Muscle layer of colon (tissue), 2 donors: ENCODE measurements around the gene SLTM.

ENCODE experiments used
- H3K27ac ChIP-seq: one replicate; pipeline ENCODE4 v1.7.0; 2013; ENCODE audit warnings: low read depth, mild to moderate bottlenecking, low read length, moderate library complexity
- H3K27me3 ChIP-seq, 2 donors: one replicate each; pipeline ENCODE4 v1.7.0; 2013; ENCODE audit warnings: low read length in 2 of 2, mild to moderate bottlenecking in 2 of 2; ENCODE audit not compliant: insufficient read depth in 2 of 2, control insufficient read depth in 1 of 2
- H3K36me3 ChIP-seq: one replicate; pipeline ENCODE4 v1.7.0; 2013; ENCODE audit warnings: mild to moderate bottlenecking, low read length; ENCODE audit not compliant: insufficient read depth
- H3K4me1 ChIP-seq: one replicate; pipeline ENCODE4 v1.7.0; 2013; ENCODE audit warnings: mild to moderate bottlenecking, low read length; ENCODE audit not compliant: insufficient read depth
- H3K4me3 ChIP-seq, 2 donors: one replicate each; pipeline ENCODE4 v1.7.0; 2013; ENCODE audit warnings: low read length in 2 of 2, low read depth in 1 of 2, mild to moderate bottlenecking in 1 of 2, moderate library complexity in 1 of 2
- H3K9ac ChIP-seq: one replicate; pipeline ENCODE4 v1.7.0; 2013; ENCODE audit warnings: low read length
- H3K9me3 ChIP-seq: one replicate; pipeline ENCODE4 v1.7.0; 2013; ENCODE audit warnings: mild to moderate bottlenecking, low read length
- donor health status: abdominal sarcoma.
- donor health status: Adenocarcinoma of cecum.

Gene SLTM

GRCh38 chr15:58933281-58934113 is at the start of gene SLTM:
Gene SLTM, minus strand, starts transcription at chr15:58933679. Its CDS starts 114 bp downstream, at chr15:58933565.
- peaks cover 14% of the 10 kb centered on the region for H3K4me1 ChIP-seq
- peak within 1 kb of the TSS; percentile 83 to 94 for H3K4me3 ChIP-seq
- no peaks in the 10 kb centered on the region for H3K36me3 ChIP-seq
- no peaks in the 10 kb centered on the region for H3K27me3 ChIP-seq
- H3K27ac ChIP-seq, result peak within 1 kb of the TSS; percentile 98
- peak within 1 kb of the TSS; percentile 88 for H3K9ac ChIP-seq
- H3K9me3 ChIP-seq, result no peaks in the 10 kb centered on the region

DNA sequence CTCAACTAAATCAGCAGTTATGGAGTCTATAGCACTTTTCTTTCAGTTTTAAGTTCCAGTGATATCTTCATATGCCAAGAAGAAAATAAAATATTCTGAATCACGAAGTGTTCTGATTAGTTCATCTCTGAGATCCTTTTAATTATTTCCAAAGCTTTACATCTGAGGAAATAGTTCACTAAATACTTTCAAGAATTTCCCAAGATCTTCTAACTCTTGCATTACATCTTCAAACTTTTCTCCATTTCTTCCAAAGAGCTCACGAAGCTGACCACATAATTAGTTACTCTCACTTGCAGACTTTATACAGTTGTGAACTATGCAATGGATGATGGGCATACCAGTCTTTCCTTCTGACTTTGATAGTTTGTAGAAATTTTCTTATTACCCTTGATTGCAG is 49.8 kb upstream of the SLTM start:
- Histone ChIP-seq H3K4me3 (no peak overlapping the region), H3K27me3 (no peaks in the 10 kb centered on the region), H3K4me1 (peaks cover 13% of the 10 kb centered on the region), H3K9ac (no peak overlapping the region), H3K36me3 (no peaks in the 10 kb centered on the region), H3K9me3 (no peaks in the 10 kb centered on the region), H3K27ac (no peak overlapping the region)

- no peaks in the 10 kb centered on the region for H3K36me3 ChIP-seq
- H3K27me3 ChIP-seq, result no peaks in the 10 kb centered on the region
- no peak overlapping the region for H3K9ac ChIP-seq
- no peaks in the 10 kb centered on the region for H3K9me3 ChIP-seq
- H3K4me1 ChIP-seq, result peaks cover 11% of the 10 kb centered on the region
- no peak overlapping the region for H3K4me3 ChIP-seq
- H3K27ac ChIP-seq, result no peak overlapping the region
Measured at GRCh38 chr15:58981808-58982475, 48.5 kb upstream of the SLTM start.

DNA sequence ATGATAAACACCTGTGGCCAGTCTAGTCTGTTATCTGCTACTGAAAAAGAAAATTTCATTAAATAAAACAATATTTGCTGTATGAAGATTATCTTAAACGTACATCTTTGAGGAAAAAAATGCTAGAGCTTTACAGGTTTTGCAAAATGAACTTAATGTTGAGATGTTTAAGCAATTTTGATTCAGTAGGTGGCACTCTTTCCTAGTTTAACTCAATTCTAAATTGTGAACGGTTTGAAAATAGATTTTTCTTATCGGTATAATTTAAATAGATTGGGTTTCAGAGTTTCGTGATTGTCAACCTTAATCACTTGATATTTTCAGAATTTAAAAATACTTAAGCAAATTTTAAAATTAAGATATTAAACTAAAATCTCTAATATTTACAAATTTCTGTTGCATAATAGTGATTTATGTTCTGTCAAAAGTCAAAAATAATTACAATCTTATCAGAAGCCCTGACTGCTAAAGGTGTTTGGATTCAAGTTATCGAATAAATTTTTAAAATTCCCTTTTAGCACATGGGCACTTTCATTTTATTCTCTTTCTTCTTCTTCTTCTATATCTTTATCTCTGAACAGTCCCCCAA is 47.0 kb upstream of the SLTM start:
- peaks cover 7% of the 10 kb centered on the region for H3K4me1 ChIP-seq
- no peak overlapping the region for H3K9ac ChIP-seq
- H3K27me3 ChIP-seq, result no peaks in the 10 kb centered on the region

DNA sequence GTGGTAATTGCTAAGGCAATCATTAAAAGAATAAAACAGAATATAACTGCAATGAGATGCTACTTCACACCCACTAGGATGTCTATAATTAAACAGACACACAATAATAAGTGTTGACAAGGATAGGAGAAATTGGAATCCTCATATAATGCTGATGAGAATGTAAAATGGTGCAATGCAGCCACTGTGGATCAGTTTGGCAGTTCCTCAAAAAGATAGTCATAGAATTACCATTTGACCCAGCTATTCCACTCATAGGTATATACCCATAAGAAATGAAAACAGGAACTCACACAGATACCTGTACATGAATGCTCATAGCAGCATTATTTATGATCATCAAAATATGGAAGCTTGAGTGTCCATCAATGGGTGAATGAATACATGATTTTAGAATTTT is 44.4 kb upstream of the SLTM start:
- Histone ChIP-seq H3K4me3 (no peak overlapping the region), H3K4me1 (peaks cover 7% of the 10 kb centered on the region), H3K9ac (no peak overlapping the region), H3K9me3 (no peaks in the 10 kb centered on the region), H3K36me3 (no peaks in the 10 kb centered on the region), H3K27me3 (no peaks in the 10 kb centered on the region), H3K27ac (no peak overlapping the region)

More for the DNA sequence above, 47.0 kb upstream of the SLTM start:
- Histone ChIP-seq H3K36me3 (no peaks in the 10 kb centered on the region), H3K9me3 (no peaks in the 10 kb centered on the region), H3K4me3 (no peak overlapping the region), H3K27ac (no peak overlapping the region)

DNA sequence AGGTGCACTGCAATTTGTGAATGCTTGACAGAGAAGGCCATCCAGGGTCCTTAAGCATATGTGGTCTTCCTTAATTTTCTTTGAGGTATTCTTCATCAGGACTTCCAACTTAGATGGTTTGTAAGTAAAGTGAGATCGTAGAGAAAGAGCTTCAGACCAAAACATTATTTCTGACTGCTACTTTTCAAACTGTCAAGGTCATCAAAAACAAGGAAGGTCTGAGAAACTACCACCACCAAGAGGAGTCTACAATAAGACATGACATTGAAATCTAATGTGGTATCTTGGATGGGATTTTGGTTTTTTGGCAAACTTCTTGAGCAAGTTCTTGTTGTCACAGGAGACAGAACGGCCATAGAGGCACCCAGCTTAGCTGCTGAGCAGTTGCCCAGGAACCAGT is 34.0 kb upstream of the SLTM start:
- Histone ChIP-seq H3K36me3 (no peaks in the 10 kb centered on the region), H3K27ac (no peak overlapping the region), H3K9me3 (no peaks in the 10 kb centered on the region), H3K27me3 (no peaks in the 10 kb centered on the region), H3K9ac (no peak overlapping the region), H3K4me1 (no peaks in the 10 kb centered on the region), H3K4me3 (no peak overlapping the region)

GRCh38 chr15:58966698-58967097 is 33.2 kb upstream of the SLTM start:
- H3K27me3 ChIP-seq, result no peaks in the 10 kb centered on the region

GRCh38 chr15:58962662-58963565 is 29.4 kb upstream of the SLTM start:
- no peaks in the 10 kb centered on the region for H3K36me3 ChIP-seq
- H3K4me3 ChIP-seq, result no peak overlapping the region
- H3K27me3 ChIP-seq, result no peaks in the 10 kb centered on the region
- H3K4me1 ChIP-seq, result no peaks in the 10 kb centered on the region
- H3K9me3 ChIP-seq, result no peaks in the 10 kb centered on the region
- no peak overlapping the region for H3K9ac ChIP-seq
- H3K27ac ChIP-seq, result no peak overlapping the region

More at GRCh38 chr15:58966698-58967097, 33.2 kb upstream of the SLTM start:
- Histone ChIP-seq H3K9ac (no peak overlapping the region), H3K9me3 (no peaks in the 10 kb centered on the region), H3K4me3 (no peak overlapping the region), H3K27ac (no peak overlapping the region), H3K4me1 (no peaks in the 10 kb centered on the region), H3K36me3 (no peaks in the 10 kb centered on the region)

DNA sequence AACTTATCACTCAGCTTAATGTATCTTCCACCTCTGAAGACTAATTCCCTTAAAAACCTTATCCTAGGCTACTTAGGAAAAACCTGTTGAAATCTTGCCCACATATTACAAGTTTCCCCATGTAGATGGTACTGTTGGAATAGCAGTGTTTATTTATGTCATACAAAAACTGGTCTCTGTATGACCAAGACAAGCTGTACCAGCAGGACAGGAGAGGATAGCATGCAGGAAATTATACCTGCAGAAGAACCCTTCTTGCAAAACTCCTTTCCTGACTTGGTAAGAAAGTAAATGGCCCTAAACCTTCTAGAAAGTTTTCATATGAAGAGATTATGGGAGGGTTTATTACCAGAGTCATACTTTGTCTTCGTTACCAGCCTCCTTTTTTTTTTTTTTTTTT is 28.7 kb upstream of the SLTM start:
- Histone ChIP-seq H3K4me1 (no peaks in the 10 kb centered on the region), H3K9ac (no peak overlapping the region), H3K27me3 (no peaks in the 10 kb centered on the region), H3K4me3 (no peak overlapping the region), H3K27ac (no peak overlapping the region), H3K36me3 (no peaks in the 10 kb centered on the region), H3K9me3 (no peaks in the 10 kb centered on the region)

GRCh38 chr15:58958811-58959210 is 25.3 kb upstream of the SLTM start:
- Histone ChIP-seq H3K4me1 (no peaks in the 10 kb centered on the region), H3K27me3 (no peaks in the 10 kb centered on the region), H3K27ac (no peak overlapping the region)

More at GRCh38 chr15:58958811-58959210, 25.3 kb upstream of the SLTM start:
- Histone ChIP-seq H3K4me3 (no peak overlapping the region), H3K36me3 (no peaks in the 10 kb centered on the region), H3K9me3 (no peaks in the 10 kb centered on the region), H3K9ac (no peak overlapping the region)
